ENCODE data around the gene EIF5A.
A peak's percentile ranks its signal among the peaks of the same experiment; 100 is the strongest.

- TF ChIP-seq YY1 (IDR thresholded peaks at IDR 0.05), result peak; percentile 72
- TF ChIP-seq CTCF (IDR thresholded peaks at IDR 0.05; ENCODE audit: low read depth, low read length, missing input control), result no peak
- no peak for TF ChIP-seq MAX (IDR thresholded peaks at IDR 0.05)
- peak; percentile 97 for TF ChIP-seq REST (IDR thresholded peaks at IDR 0.05)
- no peak for TF ChIP-seq RAD21 (IDR thresholded peaks at IDR 0.05)
- no peak for TF ChIP-seq TAF1 (conservative IDR thresholded peaks at IDR 0.05)
Measured at GRCh38 chr17:7314719-7315569, 7.5 kb downstream of the EIF5A start, which contains the start of gene GPS2.
